Measurements from ENCODE around the gene PCDHGC3.
"Not testable (repeated sequence)": the region's sequence is repeated elsewhere in the genome, so short reads cannot be mapped to it uniquely, and the experiment has no call there.

Gene PCDHGC3

GRCh38 chr5:141475625-141476131 is at the start of gene PCDHGC3:
Gene PCDHGC3 (plus strand): TSS chr5:141475966. CDS start chr5:141476117, 151 bp downstream.
- DNase-seq, result peak; percentile 77

DNA sequence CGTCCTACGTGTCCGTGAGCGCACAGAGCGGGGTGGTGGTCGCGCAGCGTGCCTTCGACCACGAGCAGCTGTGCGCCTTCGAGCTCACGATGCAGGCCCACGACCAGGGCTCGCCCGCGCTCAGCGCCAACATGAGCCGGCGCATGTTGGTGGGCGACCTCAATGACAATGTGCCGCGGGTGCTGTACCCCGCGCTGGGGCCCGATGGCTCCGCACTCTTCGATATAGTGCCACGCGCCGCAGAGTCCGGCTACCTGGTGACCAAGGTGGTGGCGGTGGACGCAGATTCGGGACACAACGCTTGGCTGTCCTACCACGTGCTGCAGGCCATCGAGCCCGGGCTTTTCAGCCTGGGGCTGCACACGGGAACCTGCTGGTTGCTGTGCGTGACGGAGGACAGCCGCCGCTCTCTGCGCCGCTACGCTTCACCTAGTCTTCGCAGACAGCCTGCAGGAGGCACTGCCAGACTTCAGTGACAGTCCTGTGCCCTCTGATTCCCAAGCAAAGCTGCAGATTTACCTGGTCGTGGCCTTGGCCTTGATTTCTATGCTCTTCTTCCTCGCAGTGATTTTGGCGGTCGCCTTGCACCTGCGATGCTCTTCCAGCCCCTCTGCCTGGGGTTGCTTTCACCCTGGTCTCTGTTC is 47.9 kb upstream of the PCDHGC3 start:
- DNase-seq, result no peak

DNA sequence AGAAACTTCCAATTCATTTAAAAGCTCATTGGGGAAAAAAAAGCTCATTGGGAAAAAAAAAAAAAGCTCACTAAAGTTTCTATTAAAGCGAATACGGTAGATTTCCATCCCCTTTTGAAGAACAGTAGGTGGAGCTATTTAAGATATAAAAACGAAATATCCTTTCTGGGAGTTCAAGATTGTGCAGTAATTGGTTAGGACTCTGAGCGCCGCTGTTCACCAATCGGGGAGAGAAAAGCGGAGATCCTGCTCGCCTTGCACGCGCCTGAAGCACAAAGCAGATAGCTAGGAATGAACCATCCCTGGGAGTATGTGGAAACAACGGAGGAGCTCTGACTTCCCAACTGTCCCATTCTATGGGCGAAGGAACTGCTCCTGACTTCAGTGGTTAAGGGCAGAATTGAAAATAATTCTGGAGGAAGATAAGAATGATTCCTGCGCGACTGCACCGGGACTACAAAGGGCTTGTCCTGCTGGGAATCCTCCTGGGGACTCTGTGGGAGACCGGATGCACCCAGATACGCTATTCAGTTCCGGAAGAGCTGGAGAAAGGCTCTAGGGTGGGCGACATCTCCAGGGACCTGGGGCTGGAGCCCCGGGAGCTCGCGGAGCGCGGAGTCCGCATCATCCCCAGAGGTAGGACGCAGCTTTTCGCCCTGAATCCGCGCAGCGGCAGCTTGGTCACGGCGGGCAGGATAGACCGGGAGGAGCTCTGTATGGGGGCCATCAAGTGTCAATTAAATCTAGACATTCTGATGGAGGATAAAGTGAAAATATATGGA is 45.2 kb upstream of the PCDHGC3 start, which contains the start of gene PCDHGA12:
PCDHGA12 (plus strand) TSS at position 176 of the 782 bp plus-strand sequence; CDS start at position 429, 253 bp downstream.
- DNase-seq, result no peak

- DNase-seq, result no peak
Observed at GRCh38 chr5:141431286-141431685, 44.5 kb upstream of the PCDHGC3 start.

DNA sequence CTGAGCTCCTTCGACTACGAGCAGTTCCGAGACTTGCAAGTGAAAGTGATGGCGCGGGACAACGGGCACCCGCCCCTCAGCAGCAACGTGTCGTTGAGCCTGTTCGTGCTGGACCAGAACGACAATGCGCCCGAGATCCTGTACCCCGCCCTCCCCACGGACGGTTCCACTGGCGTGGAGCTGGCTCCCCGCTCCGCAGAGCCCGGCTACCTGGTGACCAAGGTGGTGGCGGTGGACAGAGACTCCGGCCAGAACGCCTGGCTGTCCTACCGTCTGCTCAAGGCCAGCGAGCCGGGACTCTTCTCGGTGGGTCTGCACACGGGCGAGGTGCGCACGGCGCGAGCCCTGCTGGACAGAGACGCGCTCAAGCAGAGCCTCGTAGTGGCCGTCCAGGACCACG is 43.5 kb upstream of the PCDHGC3 start:
- DNase-seq, result not testable (repeated sequence)

DNA sequence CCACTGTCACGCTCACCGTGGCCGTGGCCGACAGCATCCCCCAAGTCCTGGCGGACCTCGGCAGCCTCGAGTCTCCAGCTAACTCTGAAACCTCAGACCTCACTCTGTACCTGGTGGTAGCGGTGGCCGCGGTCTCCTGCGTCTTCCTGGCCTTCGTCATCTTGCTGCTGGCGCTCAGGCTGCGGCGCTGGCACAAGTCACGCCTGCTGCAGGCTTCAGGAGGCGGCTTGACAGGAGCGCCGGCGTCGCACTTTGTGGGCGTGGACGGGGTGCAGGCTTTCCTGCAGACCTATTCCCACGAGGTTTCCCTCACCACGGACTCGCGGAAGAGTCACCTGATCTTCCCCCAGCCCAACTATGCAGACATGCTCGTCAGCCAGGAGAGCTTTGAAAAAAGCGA is 43.0 kb upstream of the PCDHGC3 start:
- DNase-seq, result not testable (repeated sequence)

GRCh38 chr5:141434006-141434405 is 41.8 kb upstream of the PCDHGC3 start:
- DNase-seq, result no peak

GRCh38 chr5:141437221-141437620 is 38.5 kb upstream of the PCDHGC3 start:
- DNase-seq, result no peak

- DNase-seq, result no peak
Observed at GRCh38 chr5:141439411-141440141, 36.2 kb upstream of the PCDHGC3 start.

- DNase-seq, result no peak
Observed at GRCh38 chr5:141440341-141440740, 35.4 kb upstream of the PCDHGC3 start.

DNA sequence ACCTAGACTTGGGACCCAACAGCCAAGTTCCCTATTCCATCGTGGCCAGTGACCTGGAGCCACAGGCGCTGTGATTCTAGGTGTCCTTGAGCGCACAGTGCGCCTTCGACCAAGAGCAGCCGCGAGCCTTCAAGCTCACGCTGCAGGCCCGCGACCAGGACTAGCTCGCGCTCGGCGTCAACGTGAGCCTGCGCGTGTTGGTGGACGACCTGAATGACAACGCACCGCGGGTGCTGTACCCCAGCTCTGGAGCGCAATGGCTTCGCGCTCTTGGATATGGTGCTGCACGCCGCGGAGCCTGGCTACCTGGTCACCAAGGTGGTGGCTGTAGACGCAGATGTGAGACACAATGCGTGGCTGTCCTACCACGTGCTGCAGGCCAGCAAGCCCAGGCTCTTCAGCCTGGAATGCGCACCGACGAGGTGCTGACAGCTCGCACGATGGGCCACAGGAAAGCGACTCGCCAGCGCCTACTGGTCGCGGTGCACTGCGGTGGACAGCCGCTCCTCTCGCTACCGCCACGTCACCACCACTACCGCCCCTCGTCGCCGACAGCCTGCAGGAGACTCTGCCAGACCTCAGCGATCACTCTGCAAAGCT is 34.1 kb upstream of the PCDHGC3 start:
- no peak for DNase-seq

- no peak for DNase-seq
Observed at GRCh38 chr5:141465351-141465750, 10.4 kb upstream of the PCDHGC3 start.

- DNase-seq, result peak; percentile 5
Observed at GRCh38 chr5:141476132-141476911, 556 bp downstream of the PCDHGC3 start.

DNA sequence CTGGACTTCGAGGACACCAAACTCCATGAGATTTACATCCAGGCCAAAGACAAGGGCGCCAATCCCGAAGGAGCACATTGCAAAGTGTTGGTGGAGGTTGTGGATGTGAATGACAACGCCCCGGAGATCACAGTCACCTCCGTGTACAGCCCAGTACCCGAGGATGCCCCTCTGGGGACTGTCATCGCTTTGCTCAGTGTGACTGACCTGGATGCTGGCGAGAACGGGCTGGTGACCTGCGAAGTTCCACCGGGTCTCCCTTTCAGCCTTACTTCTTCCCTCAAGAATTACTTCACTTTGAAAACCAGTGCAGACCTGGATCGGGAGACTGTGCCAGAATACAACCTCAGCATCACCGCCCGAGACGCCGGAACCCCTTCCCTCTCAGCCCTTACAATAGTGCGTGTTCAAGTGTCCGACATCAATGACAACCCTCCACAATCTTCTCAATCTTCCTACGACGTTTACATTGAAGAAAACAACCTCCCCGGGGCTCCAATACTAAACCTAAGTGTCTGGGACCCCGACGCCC is 1.3 kb downstream of the PCDHGC3 start:
- DNase-seq, result no peak

DNA sequence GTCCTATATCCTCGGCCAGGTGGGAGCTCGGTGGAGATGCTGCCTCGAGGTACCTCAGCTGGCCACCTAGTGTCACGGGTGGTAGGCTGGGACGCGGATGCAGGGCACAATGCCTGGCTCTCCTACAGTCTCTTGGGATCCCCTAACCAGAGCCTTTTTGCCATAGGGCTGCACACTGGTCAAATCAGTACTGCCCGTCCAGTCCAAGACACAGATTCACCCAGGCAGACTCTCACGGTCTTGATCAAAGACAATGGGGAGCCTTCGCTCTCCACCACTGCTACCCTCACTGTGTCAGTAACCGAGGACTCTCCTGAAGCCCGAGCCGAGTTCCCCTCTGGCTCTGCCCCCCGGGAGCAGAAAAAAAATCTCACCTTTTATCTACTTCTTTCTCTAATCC is 2.0 kb downstream of the PCDHGC3 start:
- no peak for DNase-seq

DNA sequence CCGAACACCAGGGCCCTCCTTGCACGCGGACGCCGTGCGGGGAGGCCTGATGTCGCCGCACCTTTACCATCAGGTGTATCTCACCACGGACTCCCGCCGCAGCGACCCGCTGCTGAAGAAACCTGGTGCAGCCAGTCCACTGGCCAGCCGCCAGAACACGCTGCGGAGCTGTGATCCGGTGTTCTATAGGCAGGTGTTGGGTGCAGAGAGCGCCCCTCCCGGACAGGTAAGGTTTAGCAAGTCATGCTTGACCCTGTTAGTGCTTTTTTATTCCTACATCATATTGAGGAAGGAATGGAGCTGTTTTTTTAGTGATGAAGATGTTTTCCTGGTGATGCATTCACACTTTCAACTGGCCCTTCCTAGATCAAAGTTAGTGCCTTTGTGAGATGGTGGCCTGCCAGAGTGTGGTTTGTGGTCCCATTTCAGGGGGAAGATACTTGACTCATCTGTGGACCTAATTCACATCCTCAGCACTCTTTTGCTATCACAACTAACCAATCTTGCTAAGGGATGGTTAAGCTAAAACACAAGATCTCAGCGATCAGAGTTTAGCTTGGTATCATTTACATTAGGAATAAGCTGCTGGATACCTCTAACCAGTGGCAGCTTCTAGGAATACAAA is 2.7 kb downstream of the PCDHGC3 start:
- peak; percentile 38 for DNase-seq

DNA sequence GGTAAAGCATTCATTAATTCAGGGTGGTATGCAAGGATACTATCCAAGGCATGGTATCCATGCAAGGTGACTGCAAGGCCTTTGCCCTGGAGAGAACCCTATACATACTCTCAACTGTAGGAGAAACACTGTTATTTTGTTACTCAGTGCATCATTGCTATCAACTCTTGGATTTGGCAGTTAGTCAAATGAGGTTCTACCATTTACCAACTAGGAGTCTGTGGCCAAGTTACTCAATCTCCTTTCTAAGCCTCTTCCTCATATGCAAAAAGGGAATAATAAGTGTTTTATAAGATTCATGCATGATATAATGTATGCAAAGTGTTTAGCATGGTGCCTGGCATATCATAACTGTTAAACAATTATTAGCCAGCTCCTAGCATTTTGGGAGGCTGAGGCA is 4.0 kb downstream of the PCDHGC3 start:
- no peak for DNase-seq

GRCh38 chr5:141483902-141484301 is 8.1 kb downstream of the PCDHGC3 start:
- no peak for DNase-seq

DNA sequence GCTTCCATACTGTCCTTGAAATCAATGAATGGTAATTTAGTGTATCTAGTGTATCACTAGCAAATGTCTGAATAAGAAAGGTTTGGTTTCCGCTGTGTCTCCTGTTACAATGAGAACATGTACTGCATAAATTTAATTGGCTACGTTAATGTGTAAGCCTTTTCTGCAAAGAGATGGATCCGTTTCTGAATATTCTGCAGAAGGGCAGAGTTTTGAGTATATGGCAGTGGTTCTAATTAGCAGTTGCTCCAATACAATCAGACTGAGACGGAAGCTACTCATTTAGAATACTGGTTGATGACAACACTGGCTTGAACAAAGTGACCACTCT is 8.5 kb downstream of the PCDHGC3 start:
- no peak for DNase-seq

- peak; percentile 17 for DNase-seq
Observed at GRCh38 chr5:141484641-141485311, 9.0 kb downstream of the PCDHGC3 start, which contains the start of gene PCDHGC4. Gene PCDHGC4 (plus strand): TSS chr5:141485030. CDS start chr5:141485174, 144 bp downstream.

Data from NCI-H1105 (cell line).